HG03095 (cell line): Measurements from ENCODE around the gene GLIS1.

Experiments used
- ATAC-seq: cut with Tn5 transposase; IDR thresholded peaks from one replicate; pipeline ENCODE4 v1.9.1; 2021; ENCODE audit warnings: moderate library complexity; ENCODE audit not compliant: unreplicated experiment

Gene GLIS1

DNA sequence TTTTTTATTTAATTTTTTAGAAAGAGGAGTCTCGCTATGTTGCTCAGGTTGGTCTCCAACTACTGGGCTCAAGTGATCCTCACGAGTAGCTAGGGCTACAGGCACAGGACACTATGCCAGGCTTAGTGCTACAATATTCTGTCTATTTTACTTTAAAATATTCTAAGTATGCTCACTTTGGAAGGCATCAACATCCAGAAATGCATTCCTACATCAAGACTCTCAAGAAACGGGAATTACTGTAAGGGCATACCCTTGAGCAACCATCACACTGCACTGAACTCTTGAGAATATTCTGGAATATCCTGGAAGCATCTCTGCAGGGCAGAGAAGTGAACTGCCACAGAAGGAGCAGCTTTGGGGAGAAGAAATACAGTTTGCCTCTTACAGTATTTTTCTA, 280.3 kb downstream of the GLIS1 start:
- no peak for ATAC-seq
